Activated CD4-positive, alpha-beta T cell treated with anti-CD3 and anti-CD28 coated beads for 48 hours (primary cell): Measurements from ENCODE around the gene AMIGO1.

Experiments used
- DNase-seq: peaks from one replicate; pipeline ENCODE4 v3.0.0-alpha.2; 2020

AMIGO1 gene

DNA sequence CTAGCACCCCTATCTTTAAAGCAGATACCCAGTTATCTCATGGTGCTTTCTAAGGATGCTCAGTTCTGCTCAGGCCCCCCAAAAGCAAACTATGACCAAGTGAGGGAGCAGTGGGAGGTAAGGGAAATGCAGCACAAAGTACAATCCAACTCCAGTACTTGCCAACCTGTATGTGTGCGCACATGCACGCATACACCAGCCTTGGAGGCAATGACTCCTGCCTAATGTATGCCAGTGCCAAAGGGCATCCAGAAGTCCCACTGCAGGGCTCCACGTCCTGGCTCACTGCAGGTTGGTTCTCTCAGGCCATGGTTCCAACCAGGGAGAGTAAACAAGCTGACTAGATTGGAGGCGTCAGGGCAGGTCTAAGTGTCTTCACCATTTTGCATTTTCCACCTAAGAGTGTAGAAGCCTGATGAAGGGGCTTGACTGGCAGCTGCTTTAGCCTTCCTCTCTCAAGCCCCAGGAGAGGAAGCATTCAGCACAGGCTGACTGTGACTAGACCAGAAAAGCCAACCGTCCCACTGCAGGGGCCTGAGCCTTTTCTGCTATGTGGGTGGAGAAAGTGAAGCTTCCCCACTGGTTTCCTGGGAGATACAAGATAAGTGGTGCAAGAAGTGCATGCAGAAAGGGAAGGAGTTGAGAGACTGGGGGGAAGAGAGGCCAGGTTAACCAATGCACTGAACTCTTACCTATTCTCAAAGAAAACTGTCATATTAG is 7.7 kb downstream of the AMIGO1 start:
- DNase-seq: no peak

DNA sequence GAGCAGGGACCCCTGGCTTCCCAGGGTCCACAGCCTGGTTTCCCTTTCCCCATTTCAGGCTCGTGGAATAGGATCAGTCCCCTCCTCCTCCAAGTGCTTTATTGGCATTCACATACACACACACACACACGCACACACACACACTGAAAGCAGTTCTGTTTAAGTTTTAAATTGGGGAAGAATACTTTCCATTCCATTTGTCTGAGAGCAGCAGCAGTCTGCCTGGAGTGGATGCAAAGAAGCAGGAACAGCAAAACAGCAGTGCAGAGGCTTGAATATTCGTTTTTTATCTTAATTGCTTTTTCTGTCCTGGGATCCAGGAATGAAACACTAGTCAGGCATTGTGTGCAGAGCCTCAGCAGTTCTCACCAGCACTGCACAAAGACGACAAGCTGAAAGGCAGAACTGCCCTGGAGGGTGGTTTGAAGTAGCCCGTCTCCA is 8.6 kb downstream of the AMIGO1 start:
- no peak for DNase-seq

DNA sequence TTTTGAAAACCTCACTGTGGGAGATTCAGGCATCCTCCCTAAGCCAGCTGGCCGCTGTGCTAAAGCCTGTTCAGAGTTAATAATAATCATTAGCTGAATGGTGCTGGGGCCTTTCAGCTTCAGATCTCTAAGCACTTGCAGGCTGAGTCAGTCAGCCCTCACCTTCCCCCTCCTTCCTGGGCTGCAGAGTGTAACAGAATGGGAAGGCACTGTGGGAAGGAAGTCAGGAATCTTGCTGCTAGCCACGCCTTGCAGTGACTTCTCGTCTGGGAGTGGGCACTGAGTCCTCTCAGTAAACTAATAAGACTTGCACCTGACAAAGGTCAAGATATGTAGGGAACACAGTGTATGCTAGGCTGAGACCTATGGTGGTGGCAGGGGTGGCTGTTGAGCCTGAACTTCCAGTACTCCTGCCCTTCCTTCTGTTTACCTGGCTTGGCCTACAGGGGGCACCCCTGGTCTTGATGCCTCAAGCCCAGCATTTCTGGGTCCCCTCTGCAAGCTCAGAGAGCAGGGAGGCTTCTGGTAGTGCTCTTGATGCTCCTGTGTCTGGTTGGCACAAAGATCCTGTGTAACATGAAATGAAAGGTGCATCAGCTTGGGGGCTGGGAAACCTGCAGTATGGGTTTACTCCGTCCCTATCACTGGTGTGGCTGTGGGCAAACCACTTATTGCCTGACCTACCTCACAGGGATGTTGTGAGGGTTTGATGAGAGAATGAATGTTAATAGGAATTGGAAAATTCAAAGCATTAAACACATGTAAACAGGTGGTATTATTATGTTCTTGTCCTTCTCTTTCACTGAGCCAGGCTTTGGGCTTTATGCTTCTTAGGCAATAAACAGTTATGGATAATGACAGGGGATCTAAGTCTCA is 9.6 kb downstream of the AMIGO1 start:
- peak; percentile 77 for DNase-seq

DNA sequence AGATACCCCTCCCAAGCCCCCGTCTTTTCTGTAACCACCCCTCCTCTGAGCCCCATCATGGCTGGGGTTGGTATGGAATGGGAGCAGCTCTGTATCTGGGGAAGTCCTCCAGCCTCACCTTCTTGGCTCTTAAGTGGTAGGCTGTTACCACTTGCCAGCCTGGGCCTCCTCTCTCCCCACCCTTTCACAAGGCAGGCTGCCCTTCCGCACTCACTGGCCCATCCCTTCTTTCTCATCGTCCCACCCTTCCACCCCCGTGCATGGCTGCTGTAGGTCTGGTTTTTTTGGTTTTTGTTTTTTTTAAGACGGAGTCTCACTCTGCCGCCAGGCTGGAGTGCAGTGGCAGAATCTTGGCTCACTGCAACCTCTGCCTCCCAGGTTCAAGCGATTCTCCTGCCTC is 10.4 kb downstream of the AMIGO1 start:
- no peak for DNase-seq

DNA sequence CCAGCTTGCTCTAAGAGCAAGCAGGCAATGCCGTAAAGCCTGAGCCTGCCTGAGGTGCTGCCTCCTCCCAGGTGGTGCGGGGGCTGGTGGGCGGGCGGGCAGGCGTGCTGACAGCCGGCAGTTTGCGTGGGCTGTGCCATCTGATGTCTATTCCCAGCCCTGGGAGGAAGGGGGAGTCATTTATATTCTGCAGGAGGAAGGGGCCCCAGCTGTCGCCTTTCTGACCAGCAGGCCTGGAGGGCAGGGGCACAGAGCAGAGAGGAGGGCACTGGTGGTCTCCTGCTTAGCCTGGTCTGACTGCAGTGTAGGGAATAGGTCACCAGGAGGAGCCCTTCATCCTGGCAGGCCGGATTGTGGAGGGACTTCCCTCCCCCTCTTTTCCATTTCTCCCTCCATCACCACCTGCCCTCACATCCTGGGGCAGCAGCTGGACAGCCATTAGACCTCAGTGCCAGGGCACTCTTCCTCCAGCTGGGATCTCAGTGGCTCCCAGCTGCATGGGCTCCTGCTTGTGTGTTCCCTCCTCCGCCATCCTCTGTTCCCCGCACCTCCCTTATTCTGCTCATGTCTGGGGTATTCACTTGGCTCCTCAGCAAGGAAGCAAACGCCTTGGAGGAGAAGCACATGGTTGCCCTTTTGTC is 11.2 kb downstream of the AMIGO1 start:
- DNase-seq: peak; percentile 41

DNA sequence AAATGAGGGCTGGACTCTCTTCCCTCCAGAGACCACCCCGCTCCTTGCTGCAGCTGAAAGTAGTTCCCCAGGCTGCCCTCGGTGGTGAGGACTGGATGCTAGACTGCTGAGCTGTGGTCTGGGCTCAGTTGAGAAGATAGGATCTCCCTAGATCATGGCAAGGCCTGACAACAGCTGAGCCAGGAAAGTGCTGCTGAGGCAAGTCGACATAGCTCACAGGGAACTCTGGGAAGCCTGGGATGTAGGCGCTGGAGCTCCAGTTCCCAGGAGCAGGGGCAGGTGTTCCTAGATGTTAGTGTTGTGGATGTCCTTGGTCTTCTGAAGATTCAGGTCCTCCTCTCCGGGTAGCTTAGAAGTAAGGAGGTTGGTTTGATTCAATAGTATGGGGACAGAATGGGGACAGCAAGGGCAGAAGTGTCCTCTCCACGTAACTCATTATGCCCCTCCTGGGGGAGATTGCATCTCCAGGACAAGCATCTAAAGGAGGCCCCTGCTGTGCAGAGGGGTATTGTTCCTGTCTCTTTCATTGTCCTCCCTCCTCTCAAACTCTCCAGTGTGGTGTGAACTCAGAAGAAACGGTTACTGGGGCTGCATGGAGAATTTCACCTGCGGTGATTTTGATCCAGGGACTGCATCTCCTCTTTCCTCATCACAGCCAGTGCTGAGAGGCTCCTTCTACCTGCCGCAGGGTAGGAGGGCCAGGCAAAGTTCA is 11.9 kb downstream of the AMIGO1 start:
- DNase-seq: no peak

DNA sequence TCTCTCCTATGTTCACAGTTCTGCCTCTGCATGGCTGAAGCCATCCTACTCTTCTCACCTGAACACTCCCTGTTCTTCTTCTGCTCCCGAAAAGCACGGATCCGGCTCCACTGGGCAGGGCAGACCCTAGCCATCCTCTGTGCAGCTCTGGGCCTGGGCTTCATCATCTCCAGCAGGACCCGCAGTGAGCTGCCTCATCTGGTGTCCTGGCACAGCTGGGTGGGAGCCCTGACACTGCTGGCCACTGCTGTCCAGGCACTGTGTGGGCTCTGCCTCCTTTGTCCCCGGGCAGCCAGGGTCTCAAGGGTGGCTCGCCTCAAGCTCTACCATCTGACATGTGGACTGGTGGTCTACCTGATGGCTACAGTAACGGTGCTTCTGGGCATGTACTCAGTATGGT is 13.8 kb downstream of the AMIGO1 start:
- no peak for DNase-seq

DNA sequence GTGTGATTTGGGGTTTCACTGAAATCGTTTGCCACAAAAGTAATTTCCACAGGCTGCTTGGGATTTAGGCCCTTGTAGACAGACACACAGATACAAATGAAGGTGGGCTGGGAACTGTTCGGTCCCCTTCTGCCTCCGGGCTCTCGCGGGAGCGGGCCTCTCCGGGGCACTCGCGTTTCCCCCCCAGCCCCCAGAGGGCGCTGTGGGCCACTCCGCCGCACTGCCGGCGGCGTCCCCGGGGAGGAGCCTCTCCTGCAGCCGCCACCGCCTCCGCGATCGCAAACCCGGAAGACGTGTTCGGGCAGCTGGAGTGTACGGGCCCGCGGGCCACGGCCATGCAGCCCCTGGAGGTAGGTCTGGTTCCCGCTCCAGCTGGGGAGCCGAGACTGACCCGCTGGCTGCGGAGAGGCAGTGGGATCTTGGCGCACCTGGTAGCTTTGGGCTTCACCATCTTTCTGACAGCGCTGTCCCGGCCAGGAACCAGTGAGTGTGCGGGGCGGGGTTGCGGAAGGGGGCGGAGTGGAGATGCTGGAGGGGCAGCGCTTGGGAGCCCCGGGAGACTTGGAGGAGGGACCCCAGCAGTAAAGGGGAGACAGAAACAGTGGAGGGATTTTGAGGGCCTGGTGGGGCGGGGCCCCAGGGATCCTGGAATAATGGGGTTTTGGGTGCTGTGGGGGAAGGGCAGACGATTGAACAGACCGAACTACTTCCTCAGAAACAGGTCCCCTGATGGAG is 15.6 kb downstream of the AMIGO1 start, which contains the start of gene CYB561D1:
Gene CYB561D1, plus strand, starts transcription at position 290 of the 735 bp plus-strand sequence. Its CDS starts 46 bp downstream, at position 336.
- DNase-seq: peak; percentile 92

DNA sequence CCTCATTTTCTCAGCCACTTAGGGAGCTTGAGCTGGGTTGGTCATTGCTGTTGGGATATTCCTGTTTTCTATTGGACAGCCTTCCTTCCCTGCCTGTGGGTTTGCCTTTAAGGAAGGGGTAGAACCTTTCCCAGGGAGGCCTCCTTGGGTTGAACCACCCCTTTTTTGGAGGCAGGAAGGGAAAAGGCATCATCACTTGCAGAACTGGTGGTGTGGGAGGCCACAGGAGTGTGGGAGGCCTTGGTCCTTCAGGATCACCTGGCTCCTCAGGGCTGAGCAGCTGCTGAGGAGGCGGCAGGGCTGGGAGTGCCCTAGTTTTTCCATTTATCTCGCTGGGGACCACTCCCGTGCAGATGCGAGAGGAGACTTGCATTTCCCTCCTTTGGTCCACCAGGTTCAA is 16.3 kb downstream of the AMIGO1 start:
- no peak for DNase-seq

DNA sequence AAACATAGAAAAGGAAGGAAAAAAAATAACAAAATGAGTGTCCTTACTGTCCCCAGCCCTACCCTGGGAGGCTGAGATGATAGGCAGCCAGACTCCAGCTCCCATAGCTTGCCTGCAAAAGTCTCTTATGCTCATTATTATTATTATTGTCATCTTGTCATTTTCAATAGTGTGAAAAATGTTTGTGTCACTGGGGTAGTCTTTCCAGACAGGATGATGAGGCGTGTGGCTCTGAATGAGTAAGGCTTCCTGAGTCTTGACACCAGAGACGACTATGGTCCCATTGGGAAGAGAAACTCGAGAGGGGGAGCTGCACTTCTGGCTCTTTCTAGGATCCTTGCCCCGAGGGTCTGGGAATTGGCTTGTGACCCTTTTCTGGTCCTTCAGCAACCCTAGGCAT is 16.7 kb downstream of the AMIGO1 start:
- no peak for DNase-seq

DNA sequence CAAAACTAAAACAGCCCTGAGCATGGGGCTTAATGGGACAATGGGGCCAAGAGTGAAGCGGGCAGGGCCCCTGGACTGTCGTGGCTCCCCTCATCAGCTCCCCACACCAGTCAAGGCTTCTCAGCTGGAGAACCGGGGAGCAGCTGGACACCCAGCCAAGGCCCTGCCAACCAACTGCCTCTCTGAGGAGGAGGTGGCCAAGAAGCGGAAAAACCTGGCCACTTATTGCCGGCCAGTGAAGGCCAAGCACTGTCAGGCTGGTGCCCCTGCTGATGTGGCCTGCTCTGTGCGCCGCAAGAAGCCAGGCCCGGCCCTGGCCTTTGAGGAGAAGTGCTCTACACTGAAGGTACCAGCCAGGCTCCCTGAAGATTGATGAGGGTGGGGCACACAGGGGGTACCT is 18.2 kb downstream of the AMIGO1 start:
- DNase-seq: no peak

DNA sequence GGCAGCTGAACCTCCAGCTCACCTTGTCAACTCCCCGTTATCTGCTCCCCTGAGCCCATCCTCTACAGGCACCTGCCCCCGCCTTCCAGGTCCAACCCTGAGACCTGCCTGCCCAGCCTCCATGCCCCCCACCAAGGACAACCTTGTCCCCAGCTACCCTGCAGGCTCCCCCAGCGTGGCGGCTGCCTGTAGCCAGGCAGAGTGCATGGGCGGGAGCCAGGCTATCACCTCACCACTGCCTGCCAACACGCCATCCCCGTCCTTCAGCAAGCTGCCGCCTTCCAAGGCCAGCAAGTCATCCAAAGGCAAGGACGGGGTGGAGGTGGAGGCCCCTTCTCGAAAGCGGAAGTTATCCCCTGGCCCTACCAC is 18.6 kb downstream of the AMIGO1 start:
- no peak for DNase-seq

DNA sequence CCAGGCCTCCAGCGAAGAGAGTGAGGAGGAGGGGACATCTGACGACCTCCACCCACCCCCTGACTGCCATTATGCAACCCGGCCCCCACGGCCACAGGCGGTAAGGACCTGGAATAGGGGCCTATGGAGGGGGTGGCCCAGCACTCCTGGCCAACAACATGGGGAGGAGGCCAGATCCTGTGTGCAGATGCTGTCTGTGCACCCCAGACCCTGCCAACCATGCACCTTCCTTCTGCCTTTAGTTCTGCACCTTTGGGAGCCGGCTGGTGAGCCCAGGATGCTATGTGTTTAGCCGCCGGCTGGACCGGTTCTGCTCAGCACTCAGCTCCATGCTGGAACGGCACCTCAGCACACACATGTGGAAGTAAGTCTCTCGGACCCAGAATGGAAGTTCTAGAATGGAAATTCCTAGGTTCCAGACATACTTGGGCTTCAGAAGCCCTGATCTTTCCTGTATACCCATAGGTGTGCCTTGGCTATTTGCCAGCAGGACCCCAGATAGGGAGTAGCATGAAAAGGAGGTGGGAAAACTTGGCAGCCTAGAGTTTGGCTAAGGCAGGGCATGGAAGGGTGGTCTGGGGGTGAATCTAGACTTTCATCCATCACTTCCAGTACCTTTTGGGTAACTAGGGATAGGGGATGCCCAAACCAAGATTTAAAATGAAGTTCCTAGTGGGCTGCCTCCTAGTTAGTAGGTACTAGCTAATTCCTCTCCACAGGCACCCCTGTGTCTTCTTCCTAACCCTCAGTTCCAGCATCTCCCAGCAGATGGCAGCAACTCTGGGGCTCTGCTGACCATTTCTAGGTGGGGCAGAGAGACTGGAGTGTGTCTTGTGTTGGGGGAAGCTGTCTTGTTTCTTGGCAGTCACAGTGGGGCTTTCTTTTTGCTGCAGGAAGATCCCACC is 19.2 kb downstream of the AMIGO1 start:
- peak; percentile 79 for DNase-seq

DNA sequence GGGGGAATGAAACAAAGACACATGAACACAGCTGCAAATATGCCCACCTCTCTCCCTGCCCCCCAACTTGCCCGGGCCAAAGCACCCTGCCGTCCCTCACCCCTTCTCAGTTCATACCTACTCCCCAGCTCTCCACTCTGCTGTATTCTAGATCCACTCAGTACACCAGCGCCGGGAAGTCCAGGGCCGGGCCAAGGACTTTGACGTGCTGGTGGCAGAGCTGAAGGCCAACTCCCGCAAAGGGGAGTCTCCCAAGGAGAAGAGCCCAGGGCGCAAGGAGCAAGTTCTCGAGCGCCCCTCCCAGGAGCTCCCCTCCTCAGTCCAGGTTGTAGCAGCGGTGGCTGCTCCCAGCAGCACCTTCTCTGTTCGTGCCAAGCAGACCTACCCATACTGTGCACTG is 20.8 kb downstream of the AMIGO1 start:
- DNase-seq: no peak

DNA sequence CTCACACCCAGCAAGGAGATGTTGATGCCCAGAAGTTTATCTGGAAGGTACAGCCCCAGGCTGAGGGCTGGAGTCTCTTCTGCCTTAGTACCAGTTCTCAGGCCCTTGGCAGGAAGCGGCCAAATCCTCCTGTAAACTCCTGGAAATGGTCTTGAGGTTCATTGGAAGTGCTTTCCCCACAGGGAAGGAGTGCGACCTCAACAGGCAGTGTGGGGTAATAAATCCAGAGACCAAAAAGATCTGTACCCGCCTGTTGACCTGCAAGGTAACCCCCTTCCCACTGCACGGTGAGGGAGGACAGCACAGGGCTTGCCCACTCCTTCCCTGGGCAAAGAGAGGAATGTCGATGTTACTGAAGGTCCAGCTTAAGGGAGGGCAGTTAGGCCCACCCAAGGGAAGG is 21.3 kb downstream of the AMIGO1 start:
- no peak for DNase-seq

DNA sequence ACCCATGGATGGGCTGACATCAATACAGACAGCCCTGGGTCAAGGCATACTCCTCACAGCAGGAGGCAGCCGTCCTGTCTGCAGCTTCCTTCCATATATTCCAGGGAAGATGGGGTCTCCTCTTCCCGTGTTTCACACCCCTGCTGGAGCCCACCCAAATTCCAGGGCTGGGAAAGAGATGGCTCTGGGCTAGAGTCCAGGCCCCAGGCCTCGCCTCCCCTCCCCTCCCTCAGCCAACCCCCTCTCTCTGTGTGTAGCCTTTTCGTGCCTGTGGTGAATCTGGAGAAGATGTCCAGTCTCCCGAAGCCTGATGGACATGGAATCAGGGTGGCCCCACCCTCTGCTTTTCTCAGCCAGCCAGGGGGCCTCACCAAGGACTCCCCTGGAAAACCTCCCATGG is 22.3 kb downstream of the AMIGO1 start:
- DNase-seq: no peak

DNA sequence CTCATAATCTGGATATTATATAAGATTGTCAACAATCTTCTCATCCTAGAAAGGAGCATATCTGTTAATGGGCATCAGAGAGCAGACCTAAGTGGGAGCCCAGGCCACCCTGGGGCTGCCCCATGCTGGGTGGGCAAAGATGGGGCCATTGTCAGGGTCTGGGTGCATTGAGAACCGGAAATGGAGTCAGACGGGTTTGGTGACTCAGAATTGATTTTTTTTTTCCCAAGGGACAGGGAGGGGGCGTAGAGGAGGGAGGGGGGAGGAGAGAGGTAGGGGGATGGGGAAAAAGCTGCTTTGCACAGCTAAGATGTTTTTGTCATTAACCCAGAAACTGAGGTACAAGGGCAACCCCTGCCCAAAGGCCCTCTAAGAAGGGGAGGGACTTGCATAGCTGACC is 24.5 kb downstream of the AMIGO1 start:
- no peak for DNase-seq

DNA sequence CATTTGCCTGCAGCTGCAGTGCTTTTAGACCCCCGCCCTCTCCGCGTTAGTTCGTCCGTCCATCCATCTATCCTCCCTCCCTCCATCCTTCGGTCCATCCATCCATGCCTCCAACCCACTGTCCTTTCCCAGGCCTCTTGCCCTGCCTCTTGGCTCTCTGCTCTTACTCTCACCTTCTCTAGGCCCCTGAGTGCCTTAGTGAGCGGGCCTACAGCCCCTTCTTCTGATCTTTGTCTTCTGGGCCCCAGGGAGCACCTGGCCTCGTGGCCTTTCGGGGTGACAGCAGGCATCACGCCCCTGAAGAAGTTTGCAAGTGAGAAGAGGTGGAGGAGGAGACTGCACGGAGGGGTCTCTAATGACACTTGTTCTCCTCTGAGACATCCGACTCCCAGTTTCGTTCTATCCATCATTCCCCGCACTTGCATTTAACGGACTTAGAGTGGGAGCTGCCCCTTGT is 25.0 kb downstream of the AMIGO1 start:
- peak; percentile 32 for DNase-seq

DNA sequence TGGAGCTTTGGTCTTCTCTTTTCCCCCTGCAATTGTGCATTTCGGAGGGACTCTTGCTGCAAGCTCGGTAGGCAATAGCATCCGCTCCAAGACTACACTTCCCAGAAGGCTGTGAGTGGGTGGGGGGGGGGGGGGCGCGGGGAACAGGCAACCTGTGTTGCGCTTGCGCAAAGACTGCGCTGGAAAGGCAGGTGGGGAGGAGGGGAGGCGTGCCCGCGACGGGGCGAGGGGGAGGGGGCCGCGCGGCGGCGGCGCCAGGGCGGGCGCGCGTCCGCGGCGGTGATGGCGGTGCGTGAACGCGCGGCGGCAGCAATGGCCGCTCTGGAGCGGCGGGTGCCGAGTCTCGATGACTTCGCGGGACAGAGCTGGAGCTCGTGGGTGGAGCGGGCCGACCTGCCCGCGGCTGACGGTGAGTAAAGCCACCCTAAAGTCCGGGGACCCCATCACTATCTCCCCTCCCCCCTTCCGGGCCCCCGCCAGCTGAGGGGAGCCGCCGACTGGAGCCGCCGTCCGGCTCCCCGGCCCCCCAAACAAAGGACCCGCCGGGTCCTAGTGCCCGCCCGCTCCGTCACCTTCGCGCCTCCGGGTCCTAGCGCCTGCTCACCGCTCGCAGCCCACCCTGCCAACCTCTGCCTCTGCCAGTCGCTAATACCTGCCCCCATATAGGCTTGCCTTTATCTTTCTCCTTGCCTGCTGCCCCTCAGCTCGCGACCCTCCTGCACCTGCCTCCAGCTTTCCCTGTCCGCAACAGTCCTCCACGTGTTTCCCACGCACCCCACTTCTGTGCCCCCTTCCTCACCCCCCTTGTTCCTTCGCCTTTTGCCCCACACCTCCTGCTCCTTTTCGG is 25.6 kb downstream of the AMIGO1 start, which contains the start of gene ATXN7L2:
Gene ATXN7L2, plus strand, starts transcription at position 234 of the 847 bp plus-strand sequence. Its CDS starts 49 bp downstream, at position 283.
- DNase-seq: peak; percentile 93
